DOHH2 (cell line): Measurements from ENCODE around the gene SPEM3.

Experiments used
- CTCF ChIP-seq: fragments of 200-600 bp; sonication (generic); IDR thresholded peaks from one replicate; pipeline ENCODE4 v1.5.1; 2014; ENCODE audit warnings: antibody characterized with exemption, mild to moderate bottlenecking, low read depth, low read length; ENCODE audit not compliant: poor library complexity, severe bottlenecking
- EZH2phosphoT487 ChIP-seq: fragments of 200-600 bp; sonication (generic); IDR thresholded peaks from 2 replicates; pipeline ENCODE4 v1.6.1; 2017; ENCODE audit warnings: borderline replicate concordance, mild to moderate bottlenecking, antibody characterized with exemption, low read length, moderate library complexity, mixed read lengths

GRCh38 chr17:7407485-7408251 is 21.0 kb upstream of the SPEM3 start, which contains the start of gene NLGN2:
- TF ChIP-seq CTCF: no peak
- TF ChIP-seq EZH2phosphoT487: no peak
